GM19238 (cell line): ENCODE results near the gene CAMK1D.
"Not testable (repeated sequence)": the region's sequence is repeated elsewhere in the genome, so short reads cannot be mapped to it uniquely, and the experiment has no call there.

Source experiments
- DNase-seq: peaks from one replicate; pipeline ENCODE4 v3.0.0; 2011; ENCODE audit warnings: low spot score; ENCODE audit not compliant: insufficient read length

The CAMK1D gene

DNA sequence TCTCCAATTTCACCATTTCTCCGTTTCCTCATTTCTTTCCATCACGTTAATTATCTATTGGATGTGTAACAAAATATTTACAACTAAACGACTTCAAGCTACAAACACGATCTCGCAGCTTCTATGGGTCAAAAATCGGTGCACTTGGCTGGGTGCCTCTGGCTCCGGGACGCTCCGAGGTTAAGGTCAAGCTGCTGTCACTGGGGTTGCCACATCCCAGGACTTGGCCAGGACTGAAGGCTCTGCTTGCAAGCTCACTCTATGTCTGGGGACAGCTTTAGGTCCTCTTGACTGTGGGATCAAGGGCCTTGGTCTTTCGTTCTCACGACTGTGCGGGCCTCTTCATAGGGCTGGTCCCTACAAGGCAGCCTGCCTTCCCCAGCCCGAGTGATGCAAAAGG, 492.5 kb downstream of the CAMK1D start:
- no peak for DNase-seq

DNA sequence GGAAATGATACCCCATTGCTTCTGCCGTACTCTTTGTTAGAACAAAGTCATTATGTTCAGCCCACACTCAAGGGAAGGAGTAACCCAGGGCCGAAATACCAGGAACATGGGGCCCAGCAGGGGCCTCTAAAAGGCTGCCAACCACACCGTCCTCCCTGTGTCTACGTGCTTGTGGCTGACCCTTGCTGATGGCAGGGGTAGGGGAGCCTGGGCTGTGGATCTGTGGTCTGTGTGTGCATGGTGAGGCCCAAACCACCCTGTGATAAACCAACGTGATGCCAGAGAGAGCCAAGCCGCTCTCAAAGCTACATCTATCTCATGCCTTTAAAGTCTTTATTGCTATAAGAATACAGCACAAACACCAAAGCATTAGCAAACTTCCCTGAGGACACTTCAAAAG, 493.0 kb downstream of the CAMK1D start:
- DNase-seq: no peak

DNA sequence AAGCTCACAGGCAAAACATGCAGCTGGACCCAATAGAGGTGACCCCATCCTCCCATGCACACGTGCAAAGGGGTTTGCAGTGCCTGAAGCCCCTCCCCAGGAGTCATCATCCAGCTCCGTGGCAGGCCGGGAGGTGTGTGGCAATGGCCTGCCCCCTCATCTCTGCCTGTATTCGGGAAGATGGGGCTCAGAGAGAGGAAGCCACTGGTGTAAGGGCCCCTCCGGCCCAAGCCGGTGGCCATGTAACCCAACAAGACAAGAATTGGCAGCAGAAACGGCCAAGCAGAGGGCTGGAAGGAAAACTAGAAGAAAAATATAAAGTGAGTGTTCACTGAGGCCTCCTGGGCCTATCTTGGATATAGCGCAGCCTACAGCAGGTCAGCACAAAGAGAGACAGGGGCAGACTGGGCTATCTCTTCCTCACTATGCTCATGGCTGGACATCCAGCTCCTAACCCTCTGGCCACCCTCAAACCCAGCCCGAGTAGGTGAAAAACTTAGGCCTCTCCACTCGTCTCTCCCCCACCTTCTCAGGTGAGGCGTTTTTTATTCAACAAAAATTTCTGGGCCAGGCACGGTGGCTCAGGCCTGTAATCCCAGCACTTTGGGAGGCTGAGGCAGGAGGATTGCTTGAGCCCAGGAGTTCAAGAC, 494.1 kb downstream of the CAMK1D start:
- DNase-seq: no peak

- DNase-seq: no peak
Measured at GRCh38 chr10:12844811-12845483, 495.6 kb downstream of the CAMK1D start.

- DNase-seq: no peak
Measured at GRCh38 chr10:12846718-12847117, 497.4 kb downstream of the CAMK1D start.

- no peak for DNase-seq
Measured at GRCh38 chr10:12847361-12847975, 498.1 kb downstream of the CAMK1D start.

GRCh38 chr10:12848439-12849173, 499.3 kb downstream of the CAMK1D start:
- DNase-seq: no peak

DNA sequence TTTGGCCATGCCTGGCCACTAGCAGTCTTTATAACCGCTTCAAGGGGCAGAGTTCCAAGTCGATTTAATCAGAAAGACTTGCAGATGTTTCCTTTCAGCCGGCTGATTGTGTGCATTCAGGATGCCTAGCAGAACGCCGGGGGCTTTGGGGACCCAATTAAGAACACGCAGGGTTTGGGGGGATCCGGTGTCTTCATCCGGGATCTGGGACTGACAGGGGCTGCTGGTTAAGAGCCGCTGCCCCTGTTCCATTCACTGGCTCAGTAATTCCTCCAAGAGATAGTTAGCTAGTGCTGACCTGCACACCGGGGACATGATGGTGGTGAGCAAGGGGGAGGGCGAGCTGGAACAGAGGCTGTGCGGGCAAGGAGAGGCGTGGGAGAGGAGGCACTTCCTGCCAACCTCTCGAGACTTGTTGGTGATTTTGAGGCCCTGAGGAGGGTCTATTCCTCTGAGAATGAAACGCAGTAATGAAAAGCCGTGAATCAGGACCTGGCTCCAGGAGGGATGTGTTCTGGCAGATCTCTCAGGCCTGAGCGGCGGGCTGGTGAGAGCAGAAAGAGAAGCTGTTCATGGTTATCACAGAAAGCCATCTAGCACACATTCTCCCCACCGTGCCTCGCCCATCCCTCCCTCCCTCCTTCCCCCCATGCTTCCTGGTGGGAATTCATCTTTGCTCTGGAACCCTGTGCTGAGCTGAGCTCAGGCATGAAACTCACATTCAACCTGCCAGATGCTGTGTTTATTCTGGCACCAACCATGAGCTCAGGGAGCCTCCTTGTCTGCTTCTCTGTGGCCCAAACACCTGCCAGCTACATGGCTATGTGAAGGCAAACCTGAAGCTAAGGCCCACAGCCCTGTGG, 500.2 kb downstream of the CAMK1D start:
- DNase-seq: no peak

- DNase-seq: no peak
Measured at GRCh38 chr10:12852687-12853086, 503.3 kb downstream of the CAMK1D start.

- no peak for DNase-seq
Measured at GRCh38 chr10:12854988-12855387, 505.6 kb downstream of the CAMK1D start.

GRCh38 chr10:12862459-12862858, 513.1 kb downstream of the CAMK1D start:
- no peak for DNase-seq

GRCh38 chr10:12865515-12865914, 516.2 kb downstream of the CAMK1D start:
- DNase-seq: not testable (repeated sequence)

GRCh38 chr10:12868229-12868628, 518.9 kb downstream of the CAMK1D start:
- no peak for DNase-seq

GRCh38 chr10:12869427-12869826, 520.1 kb downstream of the CAMK1D start:
- DNase-seq: no peak

DNA sequence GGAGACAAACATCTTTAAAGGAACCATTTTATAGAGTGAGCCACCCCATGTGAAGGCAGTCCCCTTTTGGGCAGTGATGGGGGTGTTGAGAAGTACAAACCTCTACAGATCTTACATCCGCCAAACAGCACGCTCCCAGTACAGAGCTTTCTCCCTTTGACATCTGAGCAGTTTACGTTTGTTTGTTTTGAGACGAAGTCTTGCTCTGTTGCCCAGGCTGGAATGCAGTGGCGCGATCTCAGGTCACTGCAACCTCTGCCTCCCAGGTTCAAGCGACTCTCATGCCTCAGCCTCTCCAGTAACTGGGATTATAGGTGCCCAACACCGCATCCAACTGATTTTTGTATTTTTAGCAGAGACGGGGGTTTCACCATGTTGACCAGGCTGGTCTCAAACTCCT, 523.2 kb downstream of the CAMK1D start:
- no peak for DNase-seq

- DNase-seq: no peak
Measured at GRCh38 chr10:12873172-12873571, 523.8 kb downstream of the CAMK1D start.

DNA sequence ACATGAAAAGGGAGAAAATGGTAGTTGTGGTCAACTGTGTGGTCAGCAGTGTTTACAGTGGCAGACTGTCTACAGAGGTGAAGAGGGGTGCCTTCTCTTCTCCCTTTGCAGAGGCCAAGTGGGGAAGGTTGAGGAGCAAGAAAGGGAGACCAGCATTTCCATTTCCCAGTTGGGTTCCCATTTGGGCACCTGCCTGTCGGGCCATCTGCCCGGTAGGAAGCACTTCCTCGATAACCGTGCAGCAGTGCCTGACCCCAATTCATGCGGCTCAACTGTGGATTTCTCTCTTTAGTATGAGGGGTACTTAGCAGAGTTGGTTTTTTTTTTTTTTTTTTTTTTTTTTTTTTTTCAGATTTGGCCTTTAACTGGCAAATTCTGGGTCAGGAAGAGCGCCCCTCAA, 525.2 kb downstream of the CAMK1D start:
- DNase-seq: no peak

DNA sequence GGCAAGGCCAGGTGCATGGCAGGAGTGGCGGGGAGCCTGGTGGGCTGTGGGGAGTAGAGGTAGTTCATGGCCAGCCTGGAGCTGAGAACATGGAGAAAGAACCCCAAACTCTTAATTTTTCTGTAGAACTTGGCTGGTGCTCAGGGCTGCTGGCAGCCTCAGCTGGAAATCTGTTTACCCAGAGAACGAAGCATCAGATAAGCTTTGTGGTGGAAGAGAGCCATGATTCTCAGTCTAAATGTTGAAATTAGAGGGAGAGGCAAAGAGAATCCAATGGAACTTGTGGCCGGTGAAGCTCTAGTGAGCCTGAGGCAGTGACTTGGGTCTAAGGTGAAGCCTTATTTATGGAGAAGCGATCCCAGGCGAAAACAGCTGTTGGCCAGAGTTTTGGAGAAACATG, 525.8 kb downstream of the CAMK1D start:
- no peak for DNase-seq

DNA sequence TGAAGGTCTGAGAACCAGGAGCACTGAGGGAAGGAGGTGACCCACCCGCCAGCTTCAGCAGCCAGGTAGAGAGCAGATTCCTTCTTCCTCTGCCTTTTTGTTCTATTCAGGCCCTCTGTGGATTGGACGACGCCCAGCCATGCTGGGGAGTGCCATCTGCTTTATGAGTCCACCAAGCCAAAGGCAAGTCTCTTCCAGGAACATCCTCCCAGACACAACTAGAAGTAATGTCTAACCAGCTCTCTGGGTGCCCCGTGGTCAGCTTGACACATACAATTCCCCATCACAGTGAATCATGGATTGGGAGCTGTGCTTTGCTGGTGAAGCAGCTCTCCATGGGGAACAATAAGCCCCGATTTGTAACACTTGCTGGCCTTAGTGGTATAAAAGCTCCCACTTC, 526.9 kb downstream of the CAMK1D start:
- no peak for DNase-seq

DNA sequence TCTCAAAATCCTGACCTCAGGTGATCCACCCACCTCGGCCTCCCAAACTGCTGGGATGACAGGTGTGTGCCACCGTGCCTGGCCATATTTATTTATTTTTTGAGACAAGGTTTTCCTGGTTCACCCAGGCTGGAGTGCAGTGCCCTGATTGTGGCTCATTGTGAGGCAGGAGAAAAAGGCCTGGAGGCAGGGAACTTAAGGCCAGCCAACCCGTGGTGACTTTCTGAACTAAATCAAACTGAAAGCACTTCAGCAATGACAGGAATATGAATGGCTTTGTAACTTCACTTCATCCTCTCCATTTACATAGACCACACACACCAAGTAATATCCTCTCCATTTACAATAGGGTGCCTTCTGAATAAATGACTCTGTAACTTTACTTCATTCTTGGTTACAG, 527.8 kb downstream of the CAMK1D start:
- no peak for DNase-seq

DNA sequence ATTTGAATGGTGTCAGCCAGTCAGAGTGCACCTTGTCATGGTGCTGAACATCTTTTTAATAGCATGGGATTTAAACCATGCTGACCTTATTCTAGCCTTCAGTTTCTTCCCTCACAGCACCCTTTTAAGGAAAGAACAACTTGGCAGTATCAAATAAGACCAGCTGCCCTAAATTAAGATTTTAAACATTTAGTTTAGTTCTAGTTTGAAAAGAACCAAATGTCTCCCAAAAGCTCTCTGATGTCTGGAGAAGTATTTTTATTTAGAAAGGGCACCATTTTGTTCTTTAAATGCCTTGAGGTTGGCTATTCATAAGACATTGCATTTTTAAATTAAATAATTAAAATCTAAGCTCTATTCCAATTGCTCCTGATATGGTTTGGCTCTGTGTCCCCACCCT, 531.1 kb downstream of the CAMK1D start:
- DNase-seq: no peak
